ENCODE data around the gene POLR2C.

The POLR2C gene

GRCh38 chr16:57504001-57504400 is 41.5 kb downstream of the POLR2C start:
- no peak overlapping the region for H3K4me3 ChIP-seq (ENCODE audit: low read length)
- DNase-seq (ENCODE audit: low read depth): no peak
- no peak for TF ChIP-seq CTCF (conservative IDR thresholded peaks at IDR 0.05; ENCODE audit: low read length)

GRCh38 chr16:57504491-57504890 is 42.0 kb downstream of the POLR2C start:
- TF ChIP-seq CTCF (conservative IDR thresholded peaks at IDR 0.05; ENCODE audit: low read length): no peak
- H3K4me3 ChIP-seq (ENCODE audit: low read length): no peak overlapping the region
- DNase-seq (ENCODE audit: low read depth): no peak

GRCh38 chr16:57505169-57505568 is 42.7 kb downstream of the POLR2C start:
- no peak overlapping the region for H3K4me3 ChIP-seq (ENCODE audit: low read length)
- TF ChIP-seq CTCF (conservative IDR thresholded peaks at IDR 0.05; ENCODE audit: low read length): no peak
- DNase-seq (ENCODE audit: low read depth): no peak

- no peak for TF ChIP-seq CTCF (conservative IDR thresholded peaks at IDR 0.05; ENCODE audit: low read length)
- DNase-seq (ENCODE audit: low read depth): no peak
- H3K4me3 ChIP-seq (ENCODE audit: low read length): no peak overlapping the region
Measured at GRCh38 chr16:57507136-57508034, 44.9 kb downstream of the POLR2C start.

GRCh38 chr16:57508035-57508425 is 45.6 kb downstream of the POLR2C start:
- TF ChIP-seq CTCF (conservative IDR thresholded peaks at IDR 0.05; ENCODE audit: low read length): no peak
- H3K4me3 ChIP-seq (ENCODE audit: low read length): no peak overlapping the region
- DNase-seq (ENCODE audit: low read depth): no peak

GRCh38 chr16:57509231-57509923 is 46.9 kb downstream of the POLR2C start:
- no peak overlapping the region for H3K4me3 ChIP-seq (ENCODE audit: low read length)
- TF ChIP-seq CTCF (conservative IDR thresholded peaks at IDR 0.05; ENCODE audit: low read length): no peak
- no peak for DNase-seq (ENCODE audit: low read depth)
